Liver (tissue), 9 donors: ENCODE measurements around the gene BEST1. TPM values are rescaled to one million over a fixed set of nuclear protein-coding genes. Genes with fewer than 3 reads are reported as not detected.
A peak's percentile ranks its signal among the peaks of the same experiment; 100 is the strongest.

ENCODE experiments used
- DNase-seq: peaks from one replicate; pipeline ENCODE4 v3.0.0-alpha.2; 2017; ENCODE audit warnings: low spot score
- H3K27ac ChIP-seq, 2 donors: one replicate each; pipeline ENCODE4 v1.7.0; 2013; ENCODE audit warnings: inconsistent platforms in 2 of 2, low read length in 2 of 2, control low read depth in 1 of 2, low read depth in 1 of 2, mild to moderate bottlenecking in 1 of 2
- H3K27me3 ChIP-seq, 4 donors: one replicate each; pipeline versions ENCODE4 v1.6.1 to v1.7.0; 2013; ENCODE audit warnings: low read length in 3 of 4, inconsistent platforms in 1 of 4, mild to moderate bottlenecking in 1 of 4, moderate library complexity in 1 of 4; ENCODE audit not compliant: control insufficient read depth in 4 of 4, insufficient read depth in 4 of 4
- H3K36me3 ChIP-seq, 4 donors: one replicate each; pipeline versions ENCODE4 v1.6.1 to v1.7.0; 2013; ENCODE audit warnings: low read length in 3 of 4, mild to moderate bottlenecking in 3 of 4, low read depth in 1 of 4, moderate library complexity in 1 of 4; ENCODE audit not compliant: control insufficient read depth in 4 of 4, insufficient read depth in 3 of 4
- H3K4me1 ChIP-seq, 4 donors: one replicate each; pipeline versions ENCODE4 v1.6.1 to v1.7.0; 2013; ENCODE audit warnings: low read length in 3 of 4, mild to moderate bottlenecking in 3 of 4, moderate library complexity in 1 of 4; ENCODE audit not compliant: control insufficient read depth in 4 of 4, insufficient read depth in 4 of 4
- H3K4me3 ChIP-seq, 3 donors: one replicate each; pipeline versions ENCODE4 v1.6.1 to v1.7.0; 2013; ENCODE audit warnings: low read length in 3 of 3, control low read depth in 1 of 3, low read depth in 1 of 3, mild to moderate bottlenecking in 1 of 3
- H3K9ac ChIP-seq, 2 donors: one replicate each; pipeline ENCODE4 v1.7.0; 2013; ENCODE audit warnings: low read length in 2 of 2, mild to moderate bottlenecking in 2 of 2, moderate library complexity in 2 of 2, control low read depth in 1 of 2, low read depth in 1 of 2
- H3K9me3 ChIP-seq, 4 donors: one replicate each; pipeline versions ENCODE4 v1.6.1 to v1.7.0; 2013; ENCODE audit warnings: low read length in 3 of 4; ENCODE audit not compliant: control insufficient read depth in 4 of 4
- ATF3 ChIP-seq: IDR thresholded peaks from 2 replicates; pipeline ENCODE4 v1.6.1; 2016; ENCODE audit warnings: antibody characterized with exemption
- CTCF ChIP-seq: fragments of 150-350 bp; IDR thresholded peaks from 2 replicates; pipeline ENCODE4 v1.5.1; 2017; ENCODE audit warnings: improper control_type of control experiment, low read depth, low read length; ENCODE audit not compliant: missing input control
- EGR1 ChIP-seq, 2 donors: IDR thresholded peaks; 2 replicates each; pipeline ENCODE4 v1.6.1; 2016 to 2018; ENCODE audit warnings: antibody characterized with exemption in 2 of 2, low read depth in 2 of 2
- FOXA1 ChIP-seq: IDR thresholded peaks from 2 replicates; pipeline ENCODE4 v1.6.1; 2016; ENCODE audit warnings: antibody characterized with exemption
- HNF4A ChIP-seq, 2 donors: conservative IDR thresholded peaks; 2 replicates each; pipeline ENCODE4 v1.6.1; 2016; ENCODE audit warnings: antibody characterized with exemption in 2 of 2, mild to moderate bottlenecking in 2 of 2
- JUND ChIP-seq, 2 donors: IDR thresholded peaks; 2 replicates each; pipeline ENCODE4 v1.6.1; 2016; ENCODE audit warnings: antibody characterized with exemption in 2 of 2
- RAD21 ChIP-seq, 2 donors: IDR thresholded peaks; 2 replicates each; pipeline ENCODE4 v1.6.1; 2016; ENCODE audit warnings: antibody characterized with exemption in 2 of 2, mild to moderate bottlenecking in 2 of 2
- SP1 ChIP-seq: IDR thresholded peaks from 2 replicates; pipeline ENCODE4 v1.6.1; 2018; ENCODE audit warnings: antibody characterized with exemption, mild to moderate bottlenecking
- TAF1 ChIP-seq: conservative IDR thresholded peaks from 2 replicates; pipeline ENCODE4 v1.6.1; 2016; ENCODE audit warnings: antibody characterized with exemption, mild to moderate bottlenecking
- ZBTB33 ChIP-seq: IDR thresholded peaks from 2 replicates; pipeline ENCODE4 v1.6.1; 2016; ENCODE audit warnings: antibody characterized with exemption
- WGBS: extraction: QIAGEN DNeasy Blood & Tissue Kit; methylation state at CpG from one replicate; pipeline ENCODE4 v1.1.7; 2013; 5-methylcytosine and 5-hydroxymethylcytosine counted together
- polyA plus RNA-seq, 2 donors: library from polyadenylated mRNA; stranded (reverse) in 1 of 2; unstranded in 1 of 2; fragments of 200-250 nt in 1 of 2; fragments of >200 nt in 1 of 2; fragmentation: Nextera tagmentation in 1 of 2; extraction: Ambion mirVana in 1 of 2; gene quantifications; one replicate each; pipeline versions ENCODE4 v1.2.1 to v1.2.3, GENCODE V29; 2013 to 2015
- total RNA-seq, 2 donors: library from RNA; depleted of rRNA; stranded (reverse); fragments of >200 nt; gene quantifications; one replicate each; pipeline ENCODE4 v1.2.3, GENCODE V29; 2014
- TF ChIP-seq, protein P1 (sequence below): IDR thresholded peaks from 2 replicates; pipeline ENCODE4 v1.6.1; 2016; ENCODE audit warnings: antibody characterized with exemption, mild to moderate bottlenecking
- donor health status: healthy.
- donor health status: healthy.
- donor health status: healthy.
- donor health status: healthy.
- donor health status: healthy.

The BEST1 gene
- total and polyA plus RNA-seq, 4 donors, result 0.22 to 1.6 (median 1.1) TPM

DNA sequence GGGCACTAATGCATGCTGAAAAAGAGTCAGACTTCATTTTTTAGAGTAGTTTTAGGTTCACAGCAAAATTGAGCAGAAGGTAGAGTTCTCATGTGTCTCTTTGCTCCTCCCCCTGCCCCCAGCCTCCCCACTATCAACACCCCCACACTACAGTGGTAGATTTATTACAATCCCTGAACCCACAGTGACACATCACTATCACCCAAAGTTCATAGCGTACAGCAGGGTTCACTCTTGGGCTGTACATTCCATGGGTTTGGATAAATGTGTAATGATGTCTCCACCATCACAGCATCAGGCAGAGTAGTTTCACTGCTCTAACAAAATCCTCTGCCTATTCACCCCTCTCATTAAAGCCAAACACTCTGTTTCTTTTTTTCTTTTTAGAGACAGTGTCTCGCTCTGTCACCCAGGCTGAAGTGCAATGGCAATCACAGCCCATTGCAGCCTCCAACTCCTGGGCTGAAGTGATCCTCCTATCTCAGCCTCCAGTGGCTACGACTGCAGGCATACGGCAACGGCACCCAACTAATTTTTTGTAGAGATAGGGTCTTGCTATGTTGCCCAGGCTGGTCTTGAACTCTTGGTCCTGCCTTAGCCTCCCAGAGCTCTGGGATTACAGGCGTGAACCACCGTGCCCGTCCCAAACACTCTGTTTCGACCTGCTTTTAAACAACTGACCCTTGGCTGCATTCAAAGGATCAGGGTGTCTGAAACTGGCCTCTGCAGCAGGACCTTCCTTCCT, 4.1 kb downstream of the BEST1 start (continued):
- TF ChIP-seq ZBTB33 (no peak), CTCF (no peak), EGR1 (IDR thresholded peaks at IDR 0.05; ENCODE audit: low read depth in 2 of 2) (no peak), TAF1 (no peak), HNF4A (conservative IDR thresholded peaks at IDR 0.05) (no peak)

DNA sequence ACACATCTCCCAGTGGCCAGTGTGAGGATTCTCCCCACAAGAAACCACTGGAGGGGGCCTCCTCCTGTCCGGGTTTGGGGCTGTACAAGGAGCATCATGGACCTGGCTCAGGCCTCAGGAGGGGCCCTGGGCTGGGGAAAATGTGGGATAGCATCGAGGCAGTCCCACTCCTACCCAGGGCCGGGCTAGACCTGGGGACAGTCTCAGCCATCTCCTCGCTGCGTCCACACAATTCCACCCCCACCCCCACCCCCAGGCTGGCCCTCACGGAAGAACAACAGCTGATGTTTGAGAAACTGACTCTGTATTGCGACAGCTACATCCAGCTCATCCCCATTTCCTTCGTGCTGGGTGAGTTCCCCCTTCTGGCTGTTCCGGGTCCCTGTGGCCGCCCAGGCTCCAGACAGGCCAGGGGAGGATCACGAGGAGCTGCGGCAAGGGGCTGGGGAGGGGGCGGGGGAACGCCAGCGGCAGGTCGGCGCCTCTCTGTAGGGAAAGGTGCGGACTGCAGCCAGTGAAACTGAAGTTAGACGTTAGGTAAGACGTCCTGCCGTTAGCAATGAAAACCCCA, 4.8 kb downstream of the BEST1 start:
- no peak for TF ChIP-seq ZBTB33
- TF ChIP-seq RAD21 (IDR thresholded peaks at IDR 0.05), result peak in 1 of 2 donors; percentile 47
- peak; percentile 1 for TF ChIP-seq CTCF

DNA sequence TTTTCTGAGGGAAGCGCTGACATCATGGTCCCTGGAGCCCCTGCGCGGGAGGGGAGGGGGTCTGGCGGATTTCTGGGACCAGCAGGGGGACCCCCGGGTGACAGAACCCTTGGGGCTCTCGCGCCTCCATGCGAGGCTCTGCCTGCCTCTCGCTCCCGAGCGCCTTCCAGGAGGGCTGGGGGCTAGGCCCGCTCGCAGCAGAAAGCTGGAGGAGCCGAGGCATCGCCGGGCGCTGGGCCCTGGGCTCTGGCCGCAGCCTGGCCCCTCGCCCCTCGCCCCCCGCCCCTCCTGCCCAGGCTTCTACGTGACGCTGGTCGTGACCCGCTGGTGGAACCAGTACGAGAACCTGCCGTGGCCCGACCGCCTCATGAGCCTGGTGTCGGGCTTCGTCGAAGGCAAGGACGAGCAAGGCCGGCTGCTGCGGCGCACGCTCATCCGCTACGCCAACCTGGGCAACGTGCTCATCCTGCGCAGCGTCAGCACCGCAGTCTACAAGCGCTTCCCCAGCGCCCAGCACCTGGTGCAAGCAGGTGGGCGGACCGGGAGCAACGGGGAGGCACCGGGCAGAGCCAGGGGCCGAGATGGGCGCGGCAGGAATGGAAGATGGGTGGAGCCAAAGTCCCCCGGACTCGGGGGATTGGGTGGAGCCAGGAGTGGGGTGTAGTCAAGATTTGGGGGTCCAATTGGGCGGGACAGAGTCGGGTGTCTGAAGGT, 5.4 kb downstream of the BEST1 start:
- 13% methylated on average over 56 of the region's 56 CpGs for WGBS
- no peak for DNase-seq
- TF ChIP-seq, protein P1, sequence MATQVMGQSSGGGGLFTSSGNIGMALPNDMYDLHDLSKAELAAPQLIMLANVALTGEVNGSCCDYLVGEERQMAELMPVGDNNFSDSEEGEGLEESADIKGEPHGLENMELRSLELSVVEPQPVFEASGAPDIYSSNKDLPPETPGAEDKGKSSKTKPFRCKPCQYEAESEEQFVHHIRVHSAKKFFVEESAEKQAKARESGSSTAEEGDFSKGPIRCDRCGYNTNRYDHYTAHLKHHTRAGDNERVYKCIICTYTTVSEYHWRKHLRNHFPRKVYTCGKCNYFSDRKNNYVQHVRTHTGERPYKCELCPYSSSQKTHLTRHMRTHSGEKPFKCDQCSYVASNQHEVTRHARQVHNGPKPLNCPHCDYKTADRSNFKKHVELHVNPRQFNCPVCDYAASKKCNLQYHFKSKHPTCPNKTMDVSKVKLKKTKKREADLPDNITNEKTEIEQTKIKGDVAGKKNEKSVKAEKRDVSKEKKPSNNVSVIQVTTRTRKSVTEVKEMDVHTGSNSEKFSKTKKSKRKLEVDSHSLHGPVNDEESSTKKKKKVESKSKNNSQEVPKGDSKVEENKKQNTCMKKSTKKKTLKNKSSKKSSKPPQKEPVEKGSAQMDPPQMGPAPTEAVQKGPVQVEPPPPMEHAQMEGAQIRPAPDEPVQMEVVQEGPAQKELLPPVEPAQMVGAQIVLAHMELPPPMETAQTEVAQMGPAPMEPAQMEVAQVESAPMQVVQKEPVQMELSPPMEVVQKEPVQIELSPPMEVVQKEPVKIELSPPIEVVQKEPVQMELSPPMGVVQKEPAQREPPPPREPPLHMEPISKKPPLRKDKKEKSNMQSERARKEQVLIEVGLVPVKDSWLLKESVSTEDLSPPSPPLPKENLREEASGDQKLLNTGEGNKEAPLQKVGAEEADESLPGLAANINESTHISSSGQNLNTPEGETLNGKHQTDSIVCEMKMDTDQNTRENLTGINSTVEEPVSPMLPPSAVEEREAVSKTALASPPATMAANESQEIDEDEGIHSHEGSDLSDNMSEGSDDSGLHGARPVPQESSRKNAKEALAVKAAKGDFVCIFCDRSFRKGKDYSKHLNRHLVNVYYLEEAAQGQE, result no peak
- TF ChIP-seq ATF3 (no peak), HNF4A (conservative IDR thresholded peaks at IDR 0.05) (no peak), SP1 (no peak), RAD21 (IDR thresholded peaks at IDR 0.05) (no peak), FOXA1 (no peak), JUND (IDR thresholded peaks at IDR 0.05) (no peak), ZBTB33 (no peak)

More for the DNA sequence above, 4.8 kb downstream of the BEST1 start:
- Histone ChIP-seq H3K27me3 (no peaks in the 10 kb centered on the region), H3K9me3 (no peaks in the 10 kb centered on the region), H3K4me3 (peak overlapping the region in 1 of 3 donors; percentile 30), H3K27ac (peak overlapping the region; percentile 33 to 49), H3K36me3 (no peaks in the 10 kb centered on the region), H3K4me1 (peaks cover 0 to 7% (median 6%) of the 10 kb centered on the region in 4 donors), H3K9ac (no peak overlapping the region)
- WGBS, result 14% methylated on average over 21 of the region's 21 CpGs
- DNase-seq, result no peak

More for the DNA sequence above, 5.4 kb downstream of the BEST1 start:
- H3K27ac ChIP-seq, result peak overlapping the region; percentile 33 to 49
- no peaks in the 10 kb centered on the region for H3K36me3 ChIP-seq
- no peak overlapping the region for H3K9ac ChIP-seq
- no peaks in the 10 kb centered on the region for H3K27me3 ChIP-seq
- peak overlapping the region in 2 of 3 donors; percentile 8 to 30 for H3K4me3 ChIP-seq
- H3K9me3 ChIP-seq, result no peaks in the 10 kb centered on the region
- H3K4me1 ChIP-seq, result peaks cover 0 to 7% (median 6%) of the 10 kb centered on the region in 4 donors
